ENCODE results near the gene CHTF18.

CHTF18 gene

DNA sequence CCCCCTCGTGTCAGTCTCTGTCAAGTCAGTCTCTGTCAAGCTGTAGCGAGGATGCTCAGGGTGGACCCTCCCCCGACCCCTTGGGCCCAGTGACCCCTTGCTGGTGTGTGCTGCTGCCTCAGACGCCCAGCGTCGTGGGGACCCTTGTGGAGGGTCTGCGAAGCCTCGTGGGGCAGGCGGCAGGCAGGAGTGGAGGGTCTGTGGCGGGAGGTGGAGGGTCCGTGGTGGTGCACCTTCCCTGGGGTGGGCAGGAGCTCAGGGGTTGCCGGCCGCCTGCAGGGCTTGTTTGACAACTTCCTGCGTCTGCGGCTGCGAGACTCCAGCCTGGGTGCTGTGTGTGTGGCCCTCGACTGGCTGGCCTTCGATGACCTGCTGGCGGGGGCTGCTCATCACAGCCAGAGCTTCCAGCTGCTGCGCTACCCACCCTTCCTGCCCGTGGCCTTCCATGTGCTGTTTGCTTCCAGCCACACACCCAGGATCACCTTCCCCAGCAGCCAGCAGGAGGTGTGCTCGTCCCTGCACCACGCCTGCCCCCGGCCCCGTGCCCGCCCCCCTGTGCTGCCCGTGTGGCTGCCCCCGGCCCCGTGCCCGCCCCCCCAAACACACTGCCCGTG lies 6.5 kb downstream of the CHTF18 start:
- no peak for DNase-seq

DNA sequence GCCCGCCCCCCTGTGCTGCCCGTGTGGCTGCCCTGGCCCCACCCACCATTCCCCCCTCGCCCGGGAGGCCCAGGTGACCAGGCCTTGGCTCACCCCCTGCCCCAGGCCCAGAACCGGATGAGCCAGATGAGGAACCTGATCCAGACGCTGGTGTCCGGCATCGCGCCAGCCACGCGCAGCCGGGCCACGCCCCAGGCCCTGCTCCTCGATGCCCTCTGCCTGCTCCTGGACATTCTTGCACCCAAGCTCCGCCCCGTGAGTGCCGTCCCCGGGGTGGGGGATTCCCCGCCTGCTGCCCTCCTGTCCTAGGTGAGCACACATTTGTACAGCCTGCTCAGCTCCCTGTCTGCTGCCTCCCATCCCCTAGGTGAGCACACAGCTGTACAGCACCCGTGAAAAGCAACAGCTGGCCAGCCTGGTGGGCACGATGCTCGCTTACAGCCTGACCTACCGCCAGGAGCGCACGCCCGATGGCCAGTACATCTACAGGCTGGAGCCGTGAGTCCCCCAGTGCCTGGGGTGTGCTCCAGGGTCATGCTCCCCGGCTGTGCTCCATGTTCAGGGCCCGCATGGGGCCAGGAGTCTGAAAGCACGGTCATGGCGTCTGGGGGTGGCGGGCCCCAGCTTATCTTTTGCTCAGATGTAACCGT lies 7.3 kb downstream of the CHTF18 start:
- peak; percentile 69 for DNase-seq

DNA sequence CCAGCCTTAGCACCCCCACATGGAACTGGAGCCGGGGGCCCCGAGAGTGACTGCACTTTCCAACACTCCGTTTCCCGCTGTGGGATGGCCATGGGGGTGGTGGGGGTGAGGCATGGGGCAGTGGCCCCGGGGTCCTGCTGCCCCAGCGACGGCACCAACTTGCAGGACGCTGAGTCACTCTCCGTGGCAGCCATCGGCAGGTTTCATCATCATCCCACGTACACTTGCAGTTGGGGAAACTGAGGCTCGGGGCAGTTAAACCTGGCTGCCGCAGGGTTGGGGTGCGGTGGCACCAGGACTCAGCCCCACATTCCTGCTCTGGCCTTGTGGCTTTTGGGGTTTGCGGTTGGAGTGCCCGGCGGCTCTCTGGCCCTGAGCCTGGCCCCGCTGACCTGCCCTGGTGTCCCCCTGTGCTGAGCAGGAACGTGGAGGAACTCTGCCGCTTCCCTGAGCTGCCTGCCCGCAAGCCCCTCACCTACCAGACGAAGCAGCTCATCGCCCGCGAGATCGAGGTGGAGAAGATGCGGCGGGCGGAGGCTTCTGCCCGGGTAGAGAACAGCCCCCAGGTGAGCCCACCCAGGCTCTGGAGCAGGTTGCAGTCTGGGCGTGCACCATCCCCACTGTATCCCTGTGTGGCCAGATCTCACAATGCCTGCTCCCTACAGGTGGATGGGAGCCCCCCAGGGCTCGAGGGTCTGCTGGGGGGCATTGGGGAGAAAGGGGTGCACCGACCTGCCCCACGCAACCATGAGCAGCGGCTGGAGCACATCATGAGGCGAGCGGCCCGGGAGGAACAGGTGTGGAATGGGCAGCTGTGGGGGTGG lies 8.1 kb downstream of the CHTF18 start:
- DNase-seq = no peak

DNA sequence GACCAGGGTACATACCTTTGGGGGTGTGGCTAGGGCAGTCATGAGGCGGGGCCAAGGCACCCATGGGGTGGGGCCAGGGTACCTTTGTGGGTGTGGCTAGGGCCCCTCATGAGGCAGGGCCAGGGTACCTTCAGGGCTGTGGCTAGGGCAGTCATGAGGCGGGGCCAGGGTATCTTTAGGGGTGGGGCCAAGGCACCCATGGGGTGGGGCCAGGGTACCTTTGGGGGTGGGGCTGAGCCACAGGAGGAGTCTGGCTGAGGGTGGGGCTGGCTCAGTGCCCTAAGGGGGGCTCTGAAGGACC lies 8.7 kb downstream of the CHTF18 start:
- DNase-seq = no peak

DNA sequence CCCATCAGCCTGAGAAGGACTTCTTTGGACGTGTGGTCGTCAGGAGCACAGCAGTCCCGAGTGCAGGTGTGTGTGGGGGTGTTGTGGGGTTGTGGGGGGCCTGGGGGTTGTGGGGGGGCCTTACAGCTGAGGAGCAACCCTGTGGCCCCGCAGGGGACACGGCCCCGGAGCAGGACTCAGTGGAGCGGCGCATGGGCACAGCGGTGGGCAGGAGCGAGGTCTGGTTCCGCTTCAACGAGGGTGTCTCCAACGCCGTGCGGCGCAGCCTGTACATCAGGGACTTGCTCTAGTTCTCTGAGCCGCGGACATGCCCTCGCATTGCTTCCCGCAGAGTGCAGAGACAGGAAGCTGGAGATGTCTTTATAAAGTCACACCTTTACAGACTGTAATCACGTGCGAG lies 9.3 kb downstream of the CHTF18 start:
- no peak for DNase-seq

DNA sequence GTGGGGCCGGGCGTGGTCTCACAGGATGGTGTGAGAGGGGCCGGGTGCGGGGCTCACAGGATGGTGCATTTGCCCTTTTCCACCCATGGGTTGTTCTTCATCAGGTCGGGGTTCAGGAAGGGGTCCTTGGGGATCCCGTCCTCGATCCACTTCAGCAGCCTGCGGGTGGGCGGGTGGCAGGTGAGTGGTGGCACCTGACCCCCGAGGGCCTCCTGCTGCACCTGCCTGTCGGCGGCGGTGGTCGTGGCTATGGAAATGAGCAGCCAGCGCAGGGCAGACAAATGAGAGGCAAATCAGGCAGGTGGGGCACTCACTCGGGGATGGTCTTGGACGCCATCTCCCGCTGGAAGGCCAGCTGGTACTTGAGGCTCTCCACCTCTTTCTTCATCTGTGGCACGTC lies 10.2 kb downstream of the CHTF18 start:
- no peak for DNase-seq

DNA sequence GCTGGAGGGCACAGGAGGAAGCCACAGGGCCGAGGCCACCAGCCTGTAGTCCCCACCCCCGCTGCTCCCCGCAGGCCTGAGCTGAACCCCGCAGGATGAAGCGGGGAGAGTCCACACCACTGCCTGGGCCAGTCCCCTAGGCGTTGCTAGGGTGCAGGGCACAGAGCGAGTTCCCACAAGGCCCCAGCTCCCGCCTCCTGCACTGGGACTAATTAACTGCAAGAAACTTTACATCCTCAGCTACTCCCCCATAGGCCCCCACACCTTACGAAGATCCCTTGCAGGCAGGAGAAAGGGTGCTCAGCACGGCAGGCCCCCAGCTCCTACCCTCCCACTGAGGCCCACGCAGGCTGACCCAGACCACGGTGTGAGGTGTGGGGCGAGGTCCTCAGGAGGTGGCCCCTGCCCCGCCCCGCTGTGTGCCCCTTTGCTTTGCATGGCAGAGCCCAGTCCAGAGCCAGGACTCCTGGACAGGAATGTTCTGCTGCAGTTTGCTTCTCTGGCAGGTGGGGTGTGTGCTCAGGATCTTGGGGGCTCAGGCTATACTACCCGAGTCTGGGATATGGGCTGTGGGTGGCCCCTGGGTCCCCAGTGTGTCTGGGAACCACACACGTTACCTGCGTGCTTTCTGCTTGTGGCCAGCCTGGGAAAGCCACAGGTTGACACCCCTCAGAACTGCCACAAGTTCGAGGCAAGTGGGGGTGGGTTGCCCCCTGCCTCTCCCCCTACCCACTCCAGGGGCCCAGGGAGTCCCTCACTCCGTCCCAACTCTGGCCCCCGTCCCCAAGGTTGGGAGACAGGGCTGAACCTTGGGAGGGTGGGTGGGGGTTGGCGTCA lies 10.9 kb downstream of the CHTF18 start:
- DNase-seq = no peak

DNA sequence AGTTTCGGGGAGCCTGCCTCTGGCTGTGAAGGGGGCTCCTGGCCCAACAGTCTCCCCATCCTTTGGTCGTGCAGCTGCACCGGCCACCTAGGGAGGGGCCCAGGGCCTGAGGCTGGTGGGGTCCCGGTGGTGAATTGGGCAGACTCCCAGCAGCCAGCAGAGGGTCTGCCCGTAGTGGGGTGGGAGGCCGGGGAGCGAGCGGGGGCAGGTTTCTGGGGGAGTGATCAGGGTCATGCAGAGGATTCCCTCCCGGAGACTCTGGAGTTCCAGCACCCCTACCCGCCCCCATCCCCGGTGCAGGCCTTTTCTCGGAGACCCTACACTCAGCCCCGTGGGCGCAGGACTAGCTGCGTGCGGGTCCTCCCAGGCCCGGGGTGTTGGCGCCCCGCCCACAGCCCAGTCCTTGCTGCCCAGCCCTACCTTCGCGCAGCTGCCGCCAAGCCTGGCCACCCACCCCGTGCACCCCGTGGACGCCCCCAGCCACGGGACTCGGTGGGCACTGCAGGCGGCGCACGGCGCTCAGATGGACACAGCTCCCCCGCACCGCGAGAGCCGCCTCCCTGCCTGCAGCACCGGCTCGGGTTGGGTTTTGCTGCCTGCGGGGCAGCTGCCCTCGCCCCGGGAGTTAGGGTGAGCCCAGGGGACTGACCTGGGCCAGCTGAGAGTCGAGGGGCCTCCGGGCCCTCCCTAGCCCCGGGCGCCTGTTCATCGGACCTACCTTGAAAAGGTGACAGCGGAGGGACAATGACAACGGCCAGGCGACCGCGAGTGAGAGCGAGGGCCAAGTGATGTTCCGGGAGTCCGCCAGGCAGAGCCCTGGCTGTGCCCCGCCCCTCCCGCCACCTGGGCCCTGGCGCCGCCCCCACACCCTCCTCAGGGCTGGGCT lies 11.8 kb downstream of the CHTF18 start, which contains the start of gene GNG13:
Gene GNG13 (minus strand): TSS at position 787 of the 886 bp plus-strand sequence. CDS start 1,657 bp downstream, outside the sequence.
- no peak for DNase-seq

DNA sequence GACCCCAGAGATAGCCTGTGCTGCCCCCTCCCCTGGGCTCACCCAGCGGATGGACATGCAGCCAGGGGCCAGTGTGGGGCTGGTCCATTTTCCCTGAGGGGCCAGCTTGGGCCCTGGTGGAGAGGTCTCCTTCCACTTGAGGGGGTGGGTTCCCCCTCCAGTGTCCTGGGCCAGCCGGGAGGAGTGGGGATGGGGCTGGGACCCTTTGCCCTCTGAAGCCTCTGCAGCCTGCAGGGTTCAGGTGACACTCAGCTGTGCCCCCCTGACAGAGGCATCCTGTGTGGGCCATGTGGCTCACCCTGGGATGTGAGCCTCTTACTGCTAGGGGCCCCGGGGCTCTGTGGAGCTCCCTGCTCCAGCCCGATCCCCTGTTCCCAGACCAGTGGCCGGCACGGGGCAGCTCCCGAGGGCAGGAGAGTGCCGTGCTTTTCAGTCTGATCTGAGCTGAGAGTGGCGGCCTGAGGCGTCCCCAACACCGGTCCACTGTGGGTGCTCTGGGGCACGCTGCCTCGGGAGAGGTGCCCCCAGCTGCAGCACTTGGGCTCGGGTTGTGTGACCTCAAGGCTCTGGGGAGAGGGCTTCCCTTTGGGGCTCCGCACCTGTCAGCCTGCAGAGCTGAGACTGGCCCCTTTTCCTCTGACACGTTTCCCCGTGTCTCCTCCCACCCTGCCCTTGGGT lies 12.6 kb downstream of the CHTF18 start:
- DNase-seq = no peak

DNA sequence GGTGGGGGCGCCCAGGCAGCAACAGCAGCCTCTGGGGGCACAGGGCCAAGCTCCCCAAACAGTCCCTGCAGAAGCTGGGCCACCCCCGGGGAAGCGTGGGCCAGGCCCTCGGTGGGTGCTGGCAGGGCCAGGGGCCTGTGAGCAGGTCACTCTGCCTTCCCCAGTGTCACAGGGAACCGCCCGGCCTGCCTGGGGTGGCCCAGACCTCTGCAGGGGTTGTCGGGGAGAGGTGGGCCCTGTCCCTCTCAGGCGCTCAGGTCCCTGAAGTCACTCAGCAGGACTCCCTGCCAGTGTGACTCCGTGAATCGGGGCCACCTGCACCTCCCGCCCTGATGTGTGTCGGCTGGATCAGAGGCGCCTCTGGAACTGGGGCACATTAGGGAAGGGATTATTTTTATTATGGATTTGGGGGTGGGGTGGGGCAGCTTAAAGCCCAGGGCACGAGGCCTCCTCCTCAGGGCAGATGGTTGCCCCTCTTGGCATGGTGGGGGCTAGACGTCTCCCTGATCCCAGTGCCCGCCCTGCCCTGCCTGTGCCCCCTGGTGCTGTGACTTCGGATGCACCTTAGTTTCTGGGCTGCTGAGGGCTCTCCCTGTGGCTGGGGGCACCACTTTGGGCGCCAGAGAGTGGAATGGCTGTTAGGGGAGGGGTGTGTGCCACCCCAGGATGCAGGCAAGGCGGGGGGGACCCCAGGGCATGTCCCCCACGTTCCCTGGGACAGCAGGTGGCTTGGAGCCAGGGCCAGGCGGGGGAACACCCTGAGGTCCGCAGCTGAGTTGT lies 13.4 kb downstream of the CHTF18 start:
- no peak for DNase-seq

DNA sequence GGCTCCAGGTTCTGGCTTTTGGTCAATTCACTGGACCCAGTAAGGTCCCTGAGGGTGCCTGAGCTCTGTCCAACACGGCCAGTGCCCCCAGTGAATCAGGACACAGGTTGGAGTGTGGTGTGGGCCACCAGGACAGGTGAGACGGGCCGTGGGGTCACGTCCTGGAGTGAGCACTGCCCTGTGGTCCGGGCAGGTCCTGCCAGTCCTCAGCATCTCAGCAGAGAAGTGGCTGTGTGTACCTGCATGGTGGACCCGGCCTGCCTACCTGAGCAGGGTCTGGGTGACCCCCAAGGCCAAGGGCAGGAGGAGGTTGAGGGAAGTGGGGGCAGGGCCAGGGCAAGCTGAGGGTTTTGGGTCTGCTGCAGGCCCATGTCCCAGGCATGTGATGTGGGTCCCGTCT lies 14.0 kb downstream of the CHTF18 start:
- no peak for DNase-seq

DNA sequence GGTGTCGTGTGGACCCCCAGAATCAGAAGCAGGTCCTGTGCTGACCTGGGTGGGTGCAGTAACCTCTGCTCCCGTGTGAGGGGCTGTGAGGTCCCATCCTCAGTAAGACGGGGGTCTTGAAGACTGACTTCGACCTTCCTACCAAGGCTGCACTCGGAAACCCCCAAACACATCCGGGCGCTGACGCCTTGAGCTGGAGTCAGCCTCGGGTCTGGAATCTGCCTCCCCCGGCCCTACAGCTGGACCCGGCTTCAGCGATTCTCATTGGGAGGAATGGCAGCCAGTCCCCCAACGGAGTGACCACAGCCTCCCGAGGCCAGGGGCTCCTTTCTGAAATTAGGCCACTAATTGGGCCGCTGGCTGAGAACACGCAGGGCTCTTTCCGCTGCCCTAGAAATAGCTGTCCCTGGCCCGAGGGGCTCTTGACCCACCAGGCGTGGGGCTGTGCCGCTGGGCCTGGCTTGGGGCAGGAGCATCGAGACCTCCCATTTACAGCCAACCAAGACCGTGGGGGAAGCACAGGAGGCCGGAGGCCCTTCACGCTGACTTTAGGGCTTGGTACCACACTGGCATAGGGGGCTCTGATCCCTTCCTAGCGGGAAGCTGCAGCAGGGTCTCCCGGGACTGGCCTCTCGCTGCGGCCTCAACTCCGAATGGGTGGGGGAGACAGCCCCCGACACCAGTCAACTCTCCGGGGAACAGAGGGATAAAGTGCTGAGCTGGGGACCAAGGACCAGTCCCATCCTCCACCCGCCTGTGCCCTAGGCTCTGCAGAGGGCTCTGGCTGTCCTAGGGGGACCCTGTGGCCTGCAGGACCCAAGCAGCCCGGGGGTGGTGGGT lies 14.7 kb downstream of the CHTF18 start:
- no peak for DNase-seq

DNA sequence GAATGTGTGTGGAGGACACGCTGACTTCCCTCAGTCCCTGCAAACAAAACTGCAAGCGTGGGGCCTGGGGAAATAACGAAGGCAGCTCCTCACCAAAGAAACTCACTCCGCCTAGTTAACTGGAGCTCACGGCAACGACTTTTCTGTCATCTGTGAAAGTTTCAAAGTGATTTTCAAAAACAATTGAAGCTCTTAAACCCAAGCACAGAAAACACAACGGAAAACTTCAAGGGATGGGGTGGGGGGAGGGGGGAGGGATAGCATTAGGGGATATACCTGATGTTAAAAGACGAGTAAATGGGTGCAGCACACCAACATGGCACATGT lies 15.3 kb downstream of the CHTF18 start:
- no peak for DNase-seq

DNA sequence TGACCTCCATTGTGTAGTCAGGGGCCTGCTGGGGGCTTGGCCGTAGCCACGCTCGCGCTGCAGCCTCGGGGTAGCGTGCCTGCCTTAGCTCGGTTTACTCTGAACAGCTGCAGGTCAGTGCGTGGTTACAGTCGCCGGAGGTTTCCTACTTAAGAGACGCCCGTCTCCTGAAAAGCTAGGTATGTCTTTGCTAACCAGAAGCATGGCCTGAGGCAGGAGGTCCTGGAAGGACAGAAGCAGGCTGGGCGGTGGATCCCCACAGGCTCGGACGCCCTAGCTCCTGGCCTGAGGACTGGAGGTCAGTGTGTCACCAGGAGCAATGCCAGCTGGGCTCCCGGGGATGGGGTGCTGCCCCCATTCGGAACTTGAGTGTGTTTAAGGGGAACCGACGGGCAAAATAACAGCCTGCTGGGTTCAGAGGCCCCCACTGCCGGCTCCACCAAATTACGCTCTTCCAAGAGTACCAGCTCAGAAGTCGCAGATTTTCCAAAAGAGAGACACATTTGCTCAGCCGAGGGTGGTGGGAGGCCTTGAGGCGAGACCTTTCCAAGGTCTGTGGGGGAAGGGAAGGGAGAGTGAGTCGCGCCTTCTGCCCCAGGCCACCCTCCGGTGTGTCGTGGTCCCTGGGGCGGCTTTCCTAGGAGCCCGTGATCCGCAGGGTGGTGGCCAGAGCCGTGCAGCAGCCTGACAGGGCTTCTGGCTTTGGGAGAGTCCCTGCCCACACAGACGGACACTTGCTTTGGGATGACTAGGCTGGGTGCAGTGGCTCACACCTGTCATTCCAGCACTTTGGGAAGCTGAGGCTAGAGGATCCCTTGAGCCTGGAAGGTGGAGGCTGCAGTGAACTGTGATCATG lies 16.0 kb downstream of the CHTF18 start:
- DNase-seq = no peak

DNA sequence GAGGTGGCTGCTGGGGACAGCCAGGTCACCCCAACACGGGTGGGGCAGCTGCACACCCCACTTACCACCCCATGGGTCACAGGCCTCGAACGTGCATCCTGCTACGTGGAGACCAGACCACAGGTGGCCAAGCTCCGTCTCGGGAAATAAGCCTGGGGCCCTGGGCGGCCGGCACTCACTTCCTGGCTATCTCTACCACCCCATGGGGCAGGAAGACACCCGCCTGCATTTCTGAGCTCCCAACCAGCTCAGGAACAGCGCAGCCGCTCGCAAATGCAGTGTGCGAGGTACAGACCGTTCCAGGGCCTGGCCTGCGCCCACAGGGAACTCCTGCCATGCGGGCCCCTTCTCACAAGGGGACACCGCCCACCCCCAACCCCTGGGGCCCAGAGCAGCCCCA lies 17.1 kb downstream of the CHTF18 start:
- no peak for DNase-seq

DNA sequence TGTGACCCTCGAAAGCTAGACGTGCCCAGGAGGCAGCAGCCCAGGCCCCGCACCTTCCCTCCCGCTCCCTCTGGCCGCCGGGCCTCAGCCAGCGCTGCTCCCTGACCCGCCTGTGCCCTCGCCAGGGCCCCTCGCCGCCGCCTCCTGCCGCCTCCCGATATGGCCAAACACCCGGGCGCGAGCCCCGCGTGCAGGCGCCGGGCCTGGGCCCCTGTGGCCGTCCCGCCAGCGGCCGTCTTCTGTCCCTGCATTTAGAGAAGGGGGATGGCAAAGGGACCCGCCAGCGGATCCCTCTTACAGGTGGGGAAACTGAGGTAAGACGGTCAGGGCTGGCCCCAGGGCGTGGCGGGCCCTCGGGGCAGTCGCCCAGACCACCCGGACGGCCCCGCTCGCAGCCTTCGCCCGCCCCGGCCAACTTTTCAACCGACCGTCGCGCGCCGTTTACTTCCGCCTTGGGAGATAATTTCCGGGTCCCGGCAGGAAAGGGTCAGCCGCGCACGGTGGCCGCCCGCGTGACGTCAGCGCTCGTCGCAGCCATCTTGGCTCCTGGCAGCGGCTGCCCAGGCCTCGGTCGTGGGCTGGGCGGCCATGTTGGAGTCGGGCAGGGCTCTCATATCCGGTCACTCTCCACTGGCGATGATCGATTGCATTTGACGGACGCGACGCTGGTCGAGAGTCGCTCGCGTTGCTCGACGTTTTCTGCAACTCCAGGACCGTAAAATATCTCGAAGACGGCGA lies 19.1 kb downstream of the CHTF18 start:
- peak; percentile 89 for DNase-seq

DNA sequence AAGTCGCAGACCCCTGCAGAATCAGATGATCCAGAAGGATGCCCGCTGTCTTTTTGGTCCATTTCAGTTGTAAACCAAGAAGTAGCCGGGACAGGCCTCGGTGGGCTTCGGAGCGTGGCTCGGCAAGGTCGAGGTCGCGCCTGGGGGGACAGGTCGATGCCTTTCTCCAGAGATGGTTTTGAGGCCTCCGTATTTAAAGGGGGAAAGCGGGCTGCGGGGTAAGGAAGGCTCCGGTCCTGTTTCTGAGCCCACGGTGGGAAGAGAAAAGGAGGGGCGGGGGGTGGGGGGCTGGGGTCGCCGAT lies 19.6 kb downstream of the CHTF18 start:
- no peak for DNase-seq

DNA sequence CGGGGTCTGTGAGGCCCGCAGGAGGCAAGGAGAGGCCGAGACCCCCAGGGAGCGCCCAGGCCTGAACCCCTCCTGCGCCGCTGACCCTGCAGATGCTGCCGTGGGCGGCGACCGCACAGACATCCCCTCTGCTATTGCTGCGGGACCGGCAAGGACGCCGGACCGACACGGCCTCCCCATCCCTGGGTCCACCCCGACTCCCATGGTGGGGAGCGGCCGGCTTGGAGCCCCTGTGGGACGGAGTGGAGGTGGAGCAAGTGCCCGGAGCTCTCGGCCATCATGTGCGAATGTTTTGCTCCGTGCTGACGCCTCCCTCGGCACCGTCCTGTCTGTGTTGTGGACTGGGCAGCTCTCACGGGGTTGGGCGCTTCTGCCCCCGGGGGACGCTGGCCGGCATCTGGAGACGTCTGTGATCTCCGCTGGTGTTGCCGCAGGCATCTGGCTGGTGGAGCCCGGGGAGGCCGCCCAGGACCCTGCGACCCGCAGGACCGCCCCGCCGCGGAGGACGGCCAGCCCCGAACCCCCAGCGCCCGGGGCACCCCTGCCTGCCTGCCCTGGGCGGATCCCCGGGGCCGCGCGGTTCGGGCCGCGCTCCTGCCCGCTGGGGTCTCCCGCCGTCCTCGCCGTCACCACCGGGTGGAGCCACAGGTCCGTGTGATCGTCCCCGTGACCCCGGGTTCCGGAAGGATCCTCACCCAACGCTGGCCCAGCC lies 24.9 kb downstream of the CHTF18 start:
- DNase-seq = no peak

All from NCI-H2029 (cell line).